HepG2 (cell line): Measurements from ENCODE around the gene CHRM5. TPM values are rescaled to one million over a fixed set of nuclear protein-coding genes. Genes with fewer than 3 reads are reported as not detected.

Experiments
- ATAC-seq: fragments of 200-7000 bp; cut with Tn5 transposase; 3 replicates; pipeline ENCODE4 v1.9.1; 2020; ENCODE audit warnings: mild to moderate bottlenecking, moderate library complexity
- BruUV-seq: library from RNA; stranded (reverse); fragments of 400-500 nt; replicated peaks from 2 replicates; lab custom pipeline; 2021; lab: Mats Ljungman, UMichigan
- CTCF ChIA-PET: fragments of 300-600 bp; formaldehyde crosslinking; extraction: SDS; loops from one replicate; lab custom pipeline; 2021; ENCODE audit warnings: low total read pairs, inconsistent platforms, low intra/inter-chr PET ratio; lab: Yijun Ruan, JAX
- POLR2A ChIA-PET: fragments of 350-600 bp; sonication (Branson Sonifier 250); formaldehyde crosslinking; loops from one replicate; lab custom pipeline; 2020; ENCODE audit warnings: antibody characterized with exemption, inconsistent platforms; lab: Yijun Ruan, JAX
- DNase-seq: peaks from one replicate; pipeline ENCODE4 v3.0.0-alpha.2; 2015; ENCODE audit warnings: low spot score
- FAIRE-seq: peaks from 3 replicates; lab custom pipeline; 2011; peaks lifted over from hg19 to GRCh38; lab: Jason Lieb, UNC
- H2AFZ ChIP-seq: one replicate; pipeline ENCODE4 v1.6.1; 2011; ENCODE audit warnings: low read length, inconsistent platforms
- H3K27ac ChIP-seq: fragments of 300-600 bp; 3 replicates; pipeline ENCODE4 v1.8.0; 2011; ENCODE audit warnings: mixed run types, mild to moderate bottlenecking, mixed read lengths, low read length, inconsistent platforms; ENCODE audit not compliant: insufficient read depth; ENCODE audit errors: extremely low read length
- H3K27me3 ChIP-seq, 2 experiments: fragments of 200-600 bp in 1 of 2; 2 replicates in 1 of 2; 3 replicates in 1 of 2; pipeline versions ENCODE4 v1.6.0 to v1.8.0; 2011; ENCODE audit warnings: low read length in 2 of 2, mild to moderate bottlenecking in 2 of 2, moderate library complexity in 2 of 2, inconsistent platforms in 1 of 2; ENCODE audit not compliant: insufficient read depth in 2 of 2, control insufficient read depth in 1 of 2
- H3K36me3 ChIP-seq, 2 experiments: fragments of 200-600 bp in 1 of 2; replicated peaks in 1 of 2; 2 replicates in 1 of 2; 3 replicates in 1 of 2; pipeline versions ENCODE4 v1.5.1 to v1.8.0; 2011; ENCODE audit warnings: low read length in 2 of 2, inconsistent platforms in 1 of 2; ENCODE audit not compliant: insufficient read depth in 2 of 2, control insufficient read depth in 1 of 2
- H3K4me1 ChIP-seq: 2 replicates; pipeline ENCODE4 v1.5.1; 2012; ENCODE audit warnings: low read length, inconsistent platforms; ENCODE audit not compliant: insufficient read depth
- H3K4me2 ChIP-seq: 2 replicates; pipeline ENCODE4 v1.6.0; 2011; ENCODE audit warnings: low read depth, low read length, inconsistent platforms
- H3K4me3 ChIP-seq, 3 experiments: fragments of 200-600 bp in 1 of 3; sonication (generic), shearing (Covaris generic) in 1 of 3; replicated peaks in 1 of 3; 2 replicates each; pipeline ENCODE4 v1.5.1; 2011 to 2016; ENCODE audit warnings: low read length in 3 of 3, inconsistent platforms in 2 of 3, low read depth in 2 of 3, mild to moderate bottlenecking in 2 of 3, control low read depth in 1 of 3, mixed read lengths in 1 of 3; ENCODE audit not compliant: insufficient read depth in 1 of 3
- H3K79me2 ChIP-seq: one replicate; pipeline ENCODE4 v1.6.1; 2011; ENCODE audit warnings: low read length, inconsistent platforms; ENCODE audit not compliant: insufficient read depth
- H3K9ac ChIP-seq: 2 replicates; pipeline ENCODE4 v1.6.0; 2011; ENCODE audit warnings: mild to moderate bottlenecking, low read depth, low read length, inconsistent platforms; ENCODE audit not compliant: insufficient read depth
- H3K9me3 ChIP-seq: 2 replicates; pipeline ENCODE4 v1.5.1; 2012; ENCODE audit warnings: mild to moderate bottlenecking, low read length
- H4K20me1 ChIP-seq: 2 replicates; pipeline ENCODE4 v1.6.0; 2011; ENCODE audit warnings: inconsistent platforms, mild to moderate bottlenecking, low read length, moderate library complexity; ENCODE audit not compliant: insufficient read depth
- ASH2L ChIP-seq: fragments of 300-600, 200-600 bp; sonication (generic); IDR thresholded peaks from 2 replicates; pipeline ENCODE4 v1.7.0; 2017; ENCODE audit warnings: low read depth, mild to moderate bottlenecking, moderate library complexity, mixed read lengths, low read length; ENCODE audit not compliant: insufficient read length
- ZNF646 ChIP-seq: sonication (generic); formaldehyde crosslinking; IDR thresholded peaks from 2 replicates; pipeline ENCODE4 v1.9.0; 2021; ENCODE audit warnings: mild to moderate bottlenecking, missing genetic modification reagents
- WGBS: methylation state at CpG from one replicate; pipeline ENCODE4 v1.1.6; 2017; ENCODE audit warnings: low lambda C conversion rate; 5-methylcytosine and 5-hydroxymethylcytosine counted together
- in situ Hi-C: cut with HindIII; loops from 2 replicates; pipeline ENCODE4 v1.10.0; 2017; ENCODE audit warnings: low pct_unique_long_range_greater_than_20kb; ENCODE audit not compliant: extremely low pct_ligation_motif_present
- intact Hi-C: fragments of 100-400 bp; cut with micrococcal nuclease; formaldehyde crosslinking; loops from one replicate; pipeline ENCODE4 v1.10.0; 2022; ENCODE audit not compliant: unreplicated experiment
- polyA plus RNA-seq, 8 experiments: library from polyadenylated mRNA; depleted of rRNA in 3 of 8; stranded (reverse) in 7 of 8; unstranded in 1 of 8; fragments of >200 nt; fragmentation: Illumina TruSeq in 4 of 8; extraction: Trizol in 4 of 8; gene quantifications; 2 replicates each; pipeline versions ENCODE4 v1.2.1 to v1.2.3, GENCODE V29; 2011 to 2016; ENCODE audit warnings: low read depth in 4 of 8, missing spikeins in 1 of 8, mixed read lengths in 1 of 8; ENCODE audit not compliant: insufficient read depth in 1 of 8
- total RNA-seq, 5 experiments: library from RNA; depleted of rRNA; stranded (reverse); fragments of >200 nt; fragmentation: Illumina TruSeq; extraction: Trizol; gene quantifications; 2 replicates each; pipeline ENCODE4 v1.2.3, GENCODE V29; 2016; ENCODE audit warnings: low read depth in 1 of 5

CHRM5 gene
- total and polyA plus RNA-seq, 2 of the 13 experiments (the other 11 are each of a cell fraction or from before 2014, with no cell fraction given) = not detected

GRCh38 chr15:34047893-34048775, 79.8 kb downstream of the CHRM5 start:
- H3K4me1 ChIP-seq = peaks cover 16% of the 10 kb centered on the region
- H3K27ac ChIP-seq = no peak overlapping the region
- H3K36me3 ChIP-seq = no peaks in the 10 kb centered on the region
- no peaks in the 10 kb centered on the region for H3K79me2 ChIP-seq
- no peak overlapping the region for H2AFZ ChIP-seq
- peaks cover 15% of the 10 kb centered on the region; the same call in 1 of the 2 replicates for H3K9me3 ChIP-seq
- no peaks in the 10 kb centered on the region; a peak in 1 of 5 replicates for H3K27me3 ChIP-seq
- peak overlapping the region; percentile 51 for H3K4me2 ChIP-seq
- peak overlapping the region in 1 of 3 experiments; percentile 38; a peak in 1 of 6 replicates for H3K4me3 ChIP-seq
- no peak overlapping the region for H3K9ac ChIP-seq
- ATAC-seq = peak; percentile 53
- no peak for FAIRE-seq
- CTCF ChIA-PET = no interaction called here
- TF ChIP-seq ZNF646 (CRISPR knock-in tag) (0 out of 2 replicates have a peak, but pooled peaks have one; percentile 38), ASH2L (no peak)
- POLR2A ChIA-PET = no interaction called here
- intact Hi-C loops = no loop called here
- no TSS peak for BruUV-seq
- 26% methylated on average over 10 of the region's 10 CpGs for WGBS
- DNase-seq = no peak
- in situ Hi-C loops = no loop called here
- no peaks in the 10 kb centered on the region for H4K20me1 ChIP-seq
